NCI-H446 treated with DMSO at 0.1 percent for 48 hours (cell line): Measurements from ENCODE around the gene HTRA1.

Experiments used
- DNase-seq: peaks from one replicate; lab custom pipeline; 2025; lab: John Stamatoyannopoulos, UW

The HTRA1 gene

GRCh38 chr10:122474131-122474818 lies 12.9 kb downstream of the HTRA1 start:
- no peak for DNase-seq

- DNase-seq = peak; percentile 63
These were observed 13.7 kb downstream of the HTRA1 start for GRCh38 chr10:122475100-122475499.

GRCh38 chr10:122475591-122476332 lies 14.4 kb downstream of the HTRA1 start:
- DNase-seq = no peak

GRCh38 chr10:122476333-122476695 lies 15.0 kb downstream of the HTRA1 start:
- DNase-seq = no peak

GRCh38 chr10:122477436-122477835 lies 16.1 kb downstream of the HTRA1 start:
- DNase-seq = no peak

GRCh38 chr10:122478971-122479370 lies 17.6 kb downstream of the HTRA1 start:
- DNase-seq = no peak

GRCh38 chr10:122480146-122480833 lies 18.9 kb downstream of the HTRA1 start:
- no peak for DNase-seq

GRCh38 chr10:122481296-122482056 lies 20.1 kb downstream of the HTRA1 start:
- DNase-seq = no peak

GRCh38 chr10:122484276-122485060 lies 23.1 kb downstream of the HTRA1 start:
- no peak for DNase-seq

- no peak for DNase-seq
These were observed 24.3 kb downstream of the HTRA1 start for GRCh38 chr10:122485670-122486069.

GRCh38 chr10:122486406-122487080 lies 25.2 kb downstream of the HTRA1 start:
- DNase-seq = no peak

- DNase-seq = no peak
These were observed 25.9 kb downstream of the HTRA1 start for GRCh38 chr10:122487174-122487765.

- no peak for DNase-seq
These were observed 28.9 kb downstream of the HTRA1 start for GRCh38 chr10:122490268-122490667.

GRCh38 chr10:122490786-122491680 lies 29.7 kb downstream of the HTRA1 start:
- DNase-seq = no peak

- DNase-seq = no peak
These were observed 30.7 kb downstream of the HTRA1 start for GRCh38 chr10:122492006-122492405.

- peak; percentile 30 for DNase-seq
These were observed 31.7 kb downstream of the HTRA1 start for GRCh38 chr10:122492999-122493481.

GRCh38 chr10:122493761-122494160 lies 32.4 kb downstream of the HTRA1 start:
- no peak for DNase-seq

- no peak for DNase-seq
These were observed 32.9 kb downstream of the HTRA1 start for GRCh38 chr10:122494173-122494820.

- no peak for DNase-seq
These were observed 33.5 kb downstream of the HTRA1 start for GRCh38 chr10:122494833-122495232.
